Colonic mucosa (tissue), 4 donors: ENCODE measurements around the gene NDUFB7. TPM values are rescaled to one million over a fixed set of nuclear protein-coding genes. Genes with fewer than 3 reads are reported as not detected.

Source experiments
- DNase-seq: peaks from one replicate; pipeline ENCODE4 v3.0.0-alpha.2; 2020
- H3K27ac ChIP-seq: fragments of 200-600 bp; one replicate; pipeline ENCODE4 v1.8.0; 2021
- H3K27me3 ChIP-seq: fragments of 200-600 bp; one replicate; pipeline ENCODE4 v1.8.0; 2021
- H3K36me3 ChIP-seq: fragments of 200-600 bp; one replicate; pipeline ENCODE4 v1.8.0; 2021
- H3K4me1 ChIP-seq: fragments of 200-600 bp; one replicate; pipeline ENCODE4 v1.8.0; 2021; ENCODE audit warnings: mild to moderate bottlenecking
- H3K4me3 ChIP-seq: fragments of 200-600 bp; one replicate; pipeline ENCODE4 v1.8.0; 2021
- H3K9ac ChIP-seq, 2 donors: one replicate each; pipeline ENCODE4 v1.7.0; 2013; ENCODE audit warnings: control low read depth in 2 of 2, low read depth in 2 of 2, low read length in 2 of 2
- H3K9me3 ChIP-seq: fragments of 200-600 bp; one replicate; pipeline ENCODE4 v1.8.0; 2021
- intact Hi-C: fragments of 100-400 bp; cut with DNase I; formaldehyde crosslinking; loops from one replicate; pipeline ENCODE4 v1.14.1; 2022
- total RNA-seq, 2 donors: library from RNA; stranded (reverse); fragmentation: NEBNext Ultra II Directional in 1 of 2; extraction: Animal tissue kit (Norgen Biotek cat#: 25700) in 1 of 2; gene quantifications; one replicate each; pipeline ENCODE4 v1.2.1, GENCODE V29; 2021
- TF ChIP-seq, protein P1 (sequence below): fragments of 200-600 bp; IDR thresholded peaks from one replicate; pipeline ENCODE4 v1.8.0; 2022; ENCODE audit warnings: antibody characterized with exemption, mild to moderate bottlenecking
- donor health status: healthy.
- donor health status: DM: no; HTN: no; CAD: no.
- donor health status: DM: no; HTN: no; CAD: no.

Gene NDUFB7
- total RNA-seq, 2 donors from 2014 or later, result 216 to 302 TPM

GRCh38 chr19:14519860-14520407 lies 51.9 kb downstream of the NDUFB7 start:
- peak; percentile 53 for DNase-seq
- intact Hi-C loops, result no loop called here
- peaks cover 10% of the 10 kb centered on the region for H3K36me3 ChIP-seq
- no peak overlapping the region for H3K4me3 ChIP-seq
- H3K9me3 ChIP-seq, result no peaks in the 10 kb centered on the region
- peak overlapping the region; percentile 20 to 48 for H3K9ac ChIP-seq
- peak overlapping the region; percentile 97 for H3K27ac ChIP-seq
- H3K27me3 ChIP-seq, result no peaks in the 10 kb centered on the region
- TF ChIP-seq, protein P1, sequence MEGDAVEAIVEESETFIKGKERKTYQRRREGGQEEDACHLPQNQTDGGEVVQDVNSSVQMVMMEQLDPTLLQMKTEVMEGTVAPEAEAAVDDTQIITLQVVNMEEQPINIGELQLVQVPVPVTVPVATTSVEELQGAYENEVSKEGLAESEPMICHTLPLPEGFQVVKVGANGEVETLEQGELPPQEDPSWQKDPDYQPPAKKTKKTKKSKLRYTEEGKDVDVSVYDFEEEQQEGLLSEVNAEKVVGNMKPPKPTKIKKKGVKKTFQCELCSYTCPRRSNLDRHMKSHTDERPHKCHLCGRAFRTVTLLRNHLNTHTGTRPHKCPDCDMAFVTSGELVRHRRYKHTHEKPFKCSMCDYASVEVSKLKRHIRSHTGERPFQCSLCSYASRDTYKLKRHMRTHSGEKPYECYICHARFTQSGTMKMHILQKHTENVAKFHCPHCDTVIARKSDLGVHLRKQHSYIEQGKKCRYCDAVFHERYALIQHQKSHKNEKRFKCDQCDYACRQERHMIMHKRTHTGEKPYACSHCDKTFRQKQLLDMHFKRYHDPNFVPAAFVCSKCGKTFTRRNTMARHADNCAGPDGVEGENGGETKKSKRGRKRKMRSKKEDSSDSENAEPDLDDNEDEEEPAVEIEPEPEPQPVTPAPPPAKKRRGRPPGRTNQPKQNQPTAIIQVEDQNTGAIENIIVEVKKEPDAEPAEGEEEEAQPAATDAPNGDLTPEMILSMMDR, result no peak
- H3K4me1 ChIP-seq, result peaks cover 16% of the 10 kb centered on the region

GRCh38 chr19:14519245-14519859 lies 52.5 kb downstream of the NDUFB7 start:
- Histone ChIP-seq H3K4me3 (no peak overlapping the region), H3K27me3 (no peaks in the 10 kb centered on the region), H3K9me3 (no peaks in the 10 kb centered on the region), H3K9ac (peak overlapping the region; percentile 61 to 68), H3K4me1 (peaks cover 16% of the 10 kb centered on the region), H3K36me3 (peaks cover 15% of the 10 kb centered on the region), H3K27ac (peak overlapping the region; percentile 97)
- intact Hi-C loops, result no loop called here
- DNase-seq, result no peak
- TF ChIP-seq, protein P1, result no peak

DNA sequence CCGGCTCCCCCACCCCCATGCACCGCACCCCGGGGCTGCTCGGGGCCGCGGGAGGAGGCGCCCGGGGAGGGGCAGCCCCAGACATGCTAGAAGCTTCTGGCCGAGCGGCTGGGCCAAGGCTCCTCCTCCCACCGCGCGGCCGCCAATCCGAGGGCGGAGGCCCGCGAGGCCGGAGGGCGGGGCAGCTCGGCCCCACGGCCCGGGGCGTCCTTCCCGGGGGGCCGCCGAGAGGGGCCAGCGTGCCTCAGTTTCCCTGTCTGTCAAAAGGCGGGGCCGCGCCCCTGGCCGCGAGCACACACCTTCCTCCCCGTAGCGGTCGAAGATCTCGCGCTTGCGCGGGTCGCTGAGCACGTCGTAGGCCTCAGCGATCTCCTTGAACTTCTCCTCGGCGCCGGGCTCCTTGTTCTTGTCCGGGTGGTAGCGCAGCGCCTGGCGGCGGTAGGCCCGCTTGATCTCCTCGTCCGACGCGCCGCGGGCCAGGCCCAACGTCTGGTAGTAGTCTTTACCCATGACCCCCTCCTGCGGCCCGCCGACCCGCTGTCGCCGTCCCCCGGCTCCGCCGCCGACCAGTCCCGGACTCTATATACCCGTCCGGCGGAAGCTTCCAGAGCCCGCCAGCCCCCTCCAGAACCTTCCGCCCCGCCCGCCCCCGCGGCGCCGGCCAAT lies 53.9 kb downstream of the NDUFB7 start, which contains the start of gene DNAJB1:
Gene DNAJB1, minus strand, starts transcription at position 558 of the 666 bp plus-strand sequence. Its CDS starts 48 bp downstream, at position 510.
- Histone ChIP-seq H3K4me1 (peaks cover 16% of the 10 kb centered on the region), H3K27me3 (no peaks in the 10 kb centered on the region), H3K9me3 (no peaks in the 10 kb centered on the region), H3K9ac (peak within 1 kb of the TSS; percentile 94 to 99), H3K36me3 (peaks cover 15% of the 10 kb centered on the region), H3K27ac (peak within 1 kb of the TSS; percentile 97), H3K4me3 (peak within 1 kb of the TSS; percentile 68)
- DNase-seq, result peak; percentile 87
- intact Hi-C loops, result no loop called here
- TF ChIP-seq, protein P1, result no peak

DNA sequence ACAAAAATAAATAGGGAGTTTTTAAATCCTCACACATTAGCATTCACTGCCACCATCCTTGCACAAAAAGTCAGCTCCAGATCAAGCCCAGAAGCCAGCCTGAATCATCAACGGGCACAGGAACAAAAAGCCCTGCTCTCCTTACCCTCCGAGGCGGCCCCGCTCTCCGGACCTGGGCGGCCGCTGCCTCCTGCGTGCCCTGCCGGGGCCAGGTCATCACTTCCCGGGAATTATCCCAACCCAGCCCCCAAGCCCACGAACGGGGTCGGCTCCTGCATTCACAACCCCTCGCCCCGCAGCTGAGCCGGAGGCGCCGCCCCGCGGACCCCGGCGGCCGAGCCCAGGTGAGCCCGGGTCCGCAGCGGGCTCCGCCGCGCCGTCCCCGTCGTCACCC lies 54.4 kb downstream of the NDUFB7 start:
- no peak for DNase-seq
- TF ChIP-seq, protein P1, result no peak
- peaks cover 16% of the 10 kb centered on the region for H3K4me1 ChIP-seq
- peak overlapping the region; percentile 94 to 99 for H3K9ac ChIP-seq
- H3K27ac ChIP-seq, result peak overlapping the region; percentile 97
- H3K4me3 ChIP-seq, result peak overlapping the region; percentile 68
- H3K27me3 ChIP-seq, result no peaks in the 10 kb centered on the region
- H3K36me3 ChIP-seq, result peaks cover 15% of the 10 kb centered on the region
- H3K9me3 ChIP-seq, result no peaks in the 10 kb centered on the region
- intact Hi-C loops, result no loop called here

GRCh38 chr19:14516746-14517438 lies 55.0 kb downstream of the NDUFB7 start:
- Histone ChIP-seq H3K9me3 (no peaks in the 10 kb centered on the region), H3K36me3 (peaks cover 15% of the 10 kb centered on the region), H3K9ac (peak overlapping the region; percentile 94 to 99), H3K27me3 (no peaks in the 10 kb centered on the region), H3K4me3 (peak overlapping the region; percentile 68), H3K27ac (peak overlapping the region; percentile 97), H3K4me1 (peaks cover 16% of the 10 kb centered on the region)
- peak; percentile 63 for DNase-seq
- TF ChIP-seq, protein P1, result no peak
- intact Hi-C loops, result no loop called here
